ENCODE measurements around the gene ABCA3. TPM values are rescaled to one million over a fixed set of nuclear protein-coding genes. Genes with fewer than 3 reads are reported as not detected.

ABCA3 gene
- 0.60 and 0.82 TPM in 2 replicates for total RNA-seq

GRCh38 chr16:2340564-2341455 is at the start of gene ABCA3:
Gene ABCA3 (minus strand): TSS chr16:2340728. CDS start chr16:2326466, 14,262 bp downstream.

GRCh38 chr16:2267913-2268666 is 72.4 kb downstream of the ABCA3 start, which contains the start of gene RNPS1:
Gene RNPS1 (minus strand): TSS chr16:2268126. CDS start chr16:2264643, 3,483 bp downstream.

GRCh38 chr16:2251296-2252111 is 89.0 kb downstream of the ABCA3 start, which contains the start of gene ECI1:
Gene ECI1 (minus strand): TSS chr16:2251587. CDS start chr16:2251566, 21 bp downstream.

GRCh38 chr16:2236337-2237101 is 104.0 kb downstream of the ABCA3 start, which contains the start of gene DNASE1L2:
Gene DNASE1L2 (plus strand): TSS chr16:2236444. CDS start chr16:2236817, 373 bp downstream.

Other genes with a start within 250 kb of the ABCA3 start
- 177 and 192 TPM in 2 replicates for gene PKD1, start 204.8 kb downstream of the ABCA3 start, total RNA-seq
- 1.9 TPM in 1 of 2 replicates, not detected in the other for gene RAB26, start 192.1 kb downstream of the ABCA3 start, total RNA-seq
- 59.3 and 62.7 TPM in 2 replicates for gene TRAF7, start 184.9 kb downstream of the ABCA3 start, total RNA-seq
- gene CASKIN1, start 144.1 kb downstream of the ABCA3 start, total RNA-seq: under 0.01 and 1.0 TPM in 2 replicates
- gene MLST8, start 135.3 kb downstream of the ABCA3 start, total RNA-seq: 76.2 and 97.6 TPM in 2 replicates
- 0.09 and 0.70 TPM in 2 replicates for gene BRICD5, start 129.9 kb downstream of the ABCA3 start, total RNA-seq
- 9.9 and 15.4 TPM in 2 replicates for gene PGP, start 125.9 kb downstream of the ABCA3 start, total RNA-seq
- gene E4F1, start 117.1 kb downstream of the ABCA3 start, total RNA-seq: 22.1 and 25.4 TPM in 2 replicates
- 0.26 TPM in 1 of 2 replicates, not detected in the other for gene DNASE1L2, start 104.3 kb downstream of the ABCA3 start, total RNA-seq
- gene ECI1, start 89.1 kb downstream of the ABCA3 start, total RNA-seq: 89.5 and 90.8 TPM in 2 replicates
- gene RNPS1, start 72.6 kb downstream of the ABCA3 start, total RNA-seq: 97.6 and 141 TPM in 2 replicates
- 3.9 and 4.7 TPM in 2 replicates for gene CCNF, start 88.7 kb upstream of the ABCA3 start, total RNA-seq
- 3.7 and 5.5 TPM in 2 replicates for gene TEDC2, start 119.4 kb upstream of the ABCA3 start, total RNA-seq
- 0.47 and 0.51 TPM in 2 replicates for gene NTN3, start 130.6 kb upstream of the ABCA3 start, total RNA-seq
- 9.3 and 11.6 TPM in 2 replicates for gene TBC1D24, start 134.4 kb upstream of the ABCA3 start, total RNA-seq
- 28.6 and 45.0 TPM in 2 replicates for gene ATP6V0C, start 173.2 kb upstream of the ABCA3 start, total RNA-seq
- gene AMDHD2, start 179.6 kb upstream of the ABCA3 start, total RNA-seq: 40.1 and 46.6 TPM in 2 replicates
- not detected in 2 replicates for gene CEMP1, start 190.7 kb upstream of the ABCA3 start, total RNA-seq
- gene PDPK1, start 197.3 kb upstream of the ABCA3 start, total RNA-seq: 16.1 and 17.2 TPM in 2 replicates